A673 (cell line): Measurements from ENCODE around the gene HPGDS. TPM values are rescaled to one million over a fixed set of nuclear protein-coding genes. Genes with fewer than 3 reads are reported as not detected.

ENCODE experiments used
- BruUV-seq: library from RNA; stranded (reverse); fragments of 400-500 nt; replicated peaks from 2 replicates; lab custom pipeline; 2021; lab: Mats Ljungman, UMichigan
- CTCF ChIA-PET: fragments of 300-600 bp; sonication (Branson Sonifier 250); formaldehyde crosslinking; loops from one replicate; lab custom pipeline; 2022; ENCODE audit warnings: antibody characterized with exemption; lab: Charles Lee
- POLR2A ChIA-PET: fragments of 300-600 bp; sonication (Branson Sonifier 250); formaldehyde crosslinking; loops from one replicate; lab custom pipeline; 2022; ENCODE audit warnings: antibody characterized with exemption; ENCODE audit not compliant: low non-redundant PET; lab: Charles Lee
- DNase-seq: peaks from one replicate; pipeline ENCODE4 v3.0.0-alpha.2; 2015; ENCODE audit warnings: low spot score
- H3K27ac ChIP-seq: fragments of 200-600 bp; sonication (generic); 2 replicates; pipeline ENCODE4 v1.5.1; 2016; ENCODE audit warnings: mixed run types, low read depth, mild to moderate bottlenecking, mixed read lengths, antibody characterized with exemption, low read length; ENCODE audit not compliant: poor library complexity, severe bottlenecking
- H3K27me3 ChIP-seq: fragments of 200-600 bp; sonication (generic); replicated peaks from 2 replicates; pipeline ENCODE4 v1.6.1; 2017; ENCODE audit warnings: mixed run types, low read depth, mild to moderate bottlenecking, mixed read lengths, antibody characterized with exemption, low read length; ENCODE audit not compliant: insufficient read depth, poor library complexity
- H3K36me3 ChIP-seq: fragments of 200-600 bp; sonication (generic); 2 replicates; pipeline ENCODE4 v1.6.1; 2016; ENCODE audit warnings: mixed run types, mild to moderate bottlenecking, mixed read lengths, antibody characterized with exemption, low read length; ENCODE audit not compliant: insufficient read depth, poor library complexity, severe bottlenecking
- H3K4me1 ChIP-seq: fragments of 200-600 bp; sonication (generic); 2 replicates; pipeline ENCODE4 v1.6.1; 2017; ENCODE audit warnings: mixed run types, mild to moderate bottlenecking, mixed read lengths, antibody characterized with exemption, low read length; ENCODE audit not compliant: insufficient read depth, poor library complexity, severe bottlenecking
- H3K4me3 ChIP-seq: fragments of 200-600 bp; sonication (generic); 2 replicates; pipeline ENCODE4 v1.5.1; 2016; ENCODE audit warnings: low read depth, mixed run types, mild to moderate bottlenecking, mixed read lengths, low read length; ENCODE audit not compliant: poor library complexity, severe bottlenecking
- H3K9me3 ChIP-seq: fragments of 200-600 bp; sonication (generic); 2 replicates; pipeline ENCODE4 v1.6.1; 2016; ENCODE audit warnings: mixed run types, low read depth, mild to moderate bottlenecking, mixed read lengths, antibody characterized with exemption, low read length; ENCODE audit not compliant: poor library complexity, severe bottlenecking
- EZH2 ChIP-seq: fragments of 200-600 bp; sonication (generic); IDR thresholded peaks from 2 replicates; pipeline ENCODE4 v1.6.1; 2017; ENCODE audit warnings: borderline replicate concordance, low read depth, mild to moderate bottlenecking, mixed read lengths, antibody characterized with exemption, low read length; ENCODE audit not compliant: poor library complexity, severe bottlenecking
- intact Hi-C: fragments of 100-400 bp; cut with micrococcal nuclease; formaldehyde crosslinking; loops from one replicate; pipeline ENCODE4 v1.10.0; 2022; ENCODE audit not compliant: unreplicated experiment
- total RNA-seq: library from RNA; stranded (reverse); gene quantifications from 2 replicates; pipeline ENCODE4 v1.2.3, GENCODE V29; 2021
- TF ChIP-seq, protein P1 (sequence below): fragments of 300-800, 200-600 bp; sonication (generic); conservative IDR thresholded peaks from 2 replicates; pipeline ENCODE4 v1.5.1; 2017; ENCODE audit warnings: low read depth, mild to moderate bottlenecking, antibody characterized with exemption, low read length, moderate library complexity, mixed read lengths

The HPGDS gene
- total RNA-seq, 1 experiment from 2014 or later, result not detected

DNA sequence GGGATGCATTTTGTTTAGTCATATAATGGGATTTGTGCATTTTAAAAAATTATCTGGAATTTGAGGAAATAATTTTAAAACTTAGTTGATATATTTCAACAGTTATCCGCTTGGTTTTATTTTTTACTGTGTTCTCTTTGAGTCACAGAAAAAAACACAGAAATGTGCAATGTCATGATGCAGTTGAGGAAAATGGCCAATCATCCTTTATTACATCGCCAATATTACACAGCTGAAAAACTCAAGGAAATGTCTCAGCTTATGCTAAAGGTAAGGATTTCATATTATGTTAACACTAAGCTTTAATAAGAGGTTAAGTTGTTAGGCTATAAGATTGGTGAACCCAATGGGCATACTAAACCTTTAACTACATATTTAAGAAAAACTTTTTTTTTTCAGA lies 63.9 kb downstream of the HPGDS start:
- CTCF ChIA-PET, result no interaction called here
- H3K36me3 ChIP-seq, result peaks cover 21% of the 10 kb centered on the region

DNA sequence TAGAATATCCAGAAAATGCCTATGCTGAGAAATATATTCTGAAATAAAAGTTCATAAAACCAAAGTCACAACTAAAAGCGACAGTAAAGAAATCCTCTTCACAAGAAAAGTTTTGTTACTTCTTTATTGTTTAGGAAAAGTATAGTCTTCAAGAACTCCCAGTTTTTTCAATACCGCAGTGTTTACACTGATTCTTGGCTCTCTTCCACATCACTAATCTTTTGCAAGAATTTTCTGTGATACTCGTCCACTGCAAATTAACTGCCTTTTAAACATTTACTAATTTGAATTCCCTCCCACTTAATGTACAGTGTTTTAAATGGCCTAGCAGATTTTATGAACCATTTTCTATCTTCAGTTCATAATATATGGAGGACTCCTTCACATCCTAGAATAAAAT lies 65.1 kb downstream of the HPGDS start:
- H3K4me1 ChIP-seq, result no peaks in the 10 kb centered on the region
- POLR2A ChIA-PET, result interaction anchor here (0.7 kb wide), 1 partner anchor 133 kb away, joined by 5 read pairs; no protein-coding TSS in a partner anchor
- no peak overlapping the region for H3K4me3 ChIP-seq
- CTCF ChIA-PET, result no interaction called here
- H3K27ac ChIP-seq, result no peak overlapping the region
- H3K36me3 ChIP-seq, result peaks cover 21% of the 10 kb centered on the region
- TF ChIP-seq, protein P1, sequence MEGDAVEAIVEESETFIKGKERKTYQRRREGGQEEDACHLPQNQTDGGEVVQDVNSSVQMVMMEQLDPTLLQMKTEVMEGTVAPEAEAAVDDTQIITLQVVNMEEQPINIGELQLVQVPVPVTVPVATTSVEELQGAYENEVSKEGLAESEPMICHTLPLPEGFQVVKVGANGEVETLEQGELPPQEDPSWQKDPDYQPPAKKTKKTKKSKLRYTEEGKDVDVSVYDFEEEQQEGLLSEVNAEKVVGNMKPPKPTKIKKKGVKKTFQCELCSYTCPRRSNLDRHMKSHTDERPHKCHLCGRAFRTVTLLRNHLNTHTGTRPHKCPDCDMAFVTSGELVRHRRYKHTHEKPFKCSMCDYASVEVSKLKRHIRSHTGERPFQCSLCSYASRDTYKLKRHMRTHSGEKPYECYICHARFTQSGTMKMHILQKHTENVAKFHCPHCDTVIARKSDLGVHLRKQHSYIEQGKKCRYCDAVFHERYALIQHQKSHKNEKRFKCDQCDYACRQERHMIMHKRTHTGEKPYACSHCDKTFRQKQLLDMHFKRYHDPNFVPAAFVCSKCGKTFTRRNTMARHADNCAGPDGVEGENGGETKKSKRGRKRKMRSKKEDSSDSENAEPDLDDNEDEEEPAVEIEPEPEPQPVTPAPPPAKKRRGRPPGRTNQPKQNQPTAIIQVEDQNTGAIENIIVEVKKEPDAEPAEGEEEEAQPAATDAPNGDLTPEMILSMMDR, result no peak
- TF ChIP-seq EZH2, result no peak
- no TSS peak for BruUV-seq
- H3K9me3 ChIP-seq, result no peaks in the 10 kb centered on the region
- H3K27me3 ChIP-seq, result no peaks in the 10 kb centered on the region
- intact Hi-C loops, result no loop called here
- no peak for DNase-seq

More for the DNA sequence above, 63.9 kb downstream of the HPGDS start:
- POLR2A ChIA-PET, result no interaction called here
- Histone ChIP-seq H3K4me3 (no peak overlapping the region), H3K27me3 (no peaks in the 10 kb centered on the region), H3K4me1 (no peaks in the 10 kb centered on the region), H3K27ac (no peak overlapping the region), H3K9me3 (no peaks in the 10 kb centered on the region)
- intact Hi-C loops, result no loop called here
- no peak for DNase-seq
- no TSS peak for BruUV-seq
- TF ChIP-seq, protein P1, result no peak
- no peak for TF ChIP-seq EZH2

GRCh38 chr4:94276204-94276603 lies 66.4 kb downstream of the HPGDS start:
- CTCF ChIA-PET, result no interaction called here
- BruUV-seq, result no TSS peak

More at GRCh38 chr4:94276204-94276603, 66.4 kb downstream of the HPGDS start:
- H3K27ac ChIP-seq, result no peak overlapping the region
- no peaks in the 10 kb centered on the region for H3K27me3 ChIP-seq
- TF ChIP-seq EZH2, result no peak
- TF ChIP-seq, protein P1, result no peak
- POLR2A ChIA-PET, result no interaction called here
- intact Hi-C loops, result no loop called here
- H3K9me3 ChIP-seq, result no peaks in the 10 kb centered on the region
- peaks cover 21% of the 10 kb centered on the region for H3K36me3 ChIP-seq
- no peak overlapping the region for H3K4me3 ChIP-seq
- DNase-seq, result no peak
- H3K4me1 ChIP-seq, result no peaks in the 10 kb centered on the region
